Endothelial cell of umbilical vein (primary cell): Measurements from ENCODE around the gene FSTL4. TPM values are rescaled to one million over a fixed set of nuclear protein-coding genes. Genes with fewer than 3 reads are reported as not detected.

Experiments used
- BruUV-seq: library from RNA; stranded (reverse); fragments of 400-500 nt; replicated peaks from 2 replicates; lab custom pipeline; 2021; lab: Mats Ljungman, UMichigan
- CTCF ChIA-PET: fragments of 300-600, 350-600 bp; sonication (Branson Sonifier 250); formaldehyde crosslinking; loops from one replicate; lab custom pipeline; 2021; ENCODE audit warnings: antibody characterized with exemption, inconsistent platforms; lab: Charles Lee
- POLR2A ChIA-PET: fragments of 300-600, 350-600 bp; sonication (Branson Sonifier 250); formaldehyde crosslinking; loops from one replicate; lab custom pipeline; 2021; ENCODE audit warnings: antibody characterized with exemption, inconsistent platforms; lab: Charles Lee
- DNase-seq: peaks from one replicate; pipeline ENCODE4 v3.0.0-alpha.2; 2011; ENCODE audit warnings: low read depth, low spot score
- FAIRE-seq: peaks from 2 replicates; lab custom pipeline; 2011; peaks lifted over from hg19 to GRCh38; lab: Jason Lieb, UNC
- H2AFZ ChIP-seq: 2 replicates; pipeline ENCODE4 v1.6.0; 2012; ENCODE audit warnings: low read depth, low read length, control low read depth, inconsistent platforms
- H3K27ac ChIP-seq: 2 replicates; pipeline ENCODE4 v1.5.1; 2011; ENCODE audit warnings: low read depth, mild to moderate bottlenecking, control low read depth, low read length, moderate library complexity; ENCODE audit not compliant: insufficient read depth
- H3K27me3 ChIP-seq, 2 experiments: 2 replicates each; pipeline versions ENCODE4 v1.6.0 to v1.6.1; 2011; ENCODE audit warnings: low read length in 2 of 2, mixed read lengths in 1 of 2; ENCODE audit not compliant: control insufficient read depth in 2 of 2, insufficient read depth in 2 of 2
- H3K36me3 ChIP-seq, 2 experiments: 2 replicates in 1 of 2; 3 replicates in 1 of 2; pipeline ENCODE4 v1.5.1; 2011; ENCODE audit warnings: low read length in 2 of 2, mild to moderate bottlenecking in 1 of 2, moderate library complexity in 1 of 2; ENCODE audit not compliant: control insufficient read depth in 2 of 2, insufficient read depth in 2 of 2; ENCODE audit errors: extremely low read depth in 1 of 2
- H3K4me1 ChIP-seq: 3 replicates; pipeline ENCODE4 v1.5.1; 2011; ENCODE audit warnings: mild to moderate bottlenecking, low read length; ENCODE audit not compliant: control insufficient read depth, insufficient read depth; ENCODE audit errors: extremely low read depth
- H3K4me2 ChIP-seq: 2 replicates; pipeline ENCODE4 v1.6.1; 2011; ENCODE audit warnings: low read length, control low read depth, mixed read lengths; ENCODE audit not compliant: insufficient read depth
- H3K4me3 ChIP-seq, 3 experiments: fragments of 200-600 bp in 1 of 3; sonication (generic), shearing (Covaris generic) in 1 of 3; replicated peaks in 1 of 3; 2 replicates each; pipeline ENCODE4 v1.5.1; 2011 to 2016; ENCODE audit warnings: control low read depth in 3 of 3, low read length in 3 of 3, mild to moderate bottlenecking in 2 of 3, inconsistent platforms in 1 of 3, low read depth in 1 of 3, moderate library complexity in 1 of 3; ENCODE audit not compliant: insufficient read depth in 1 of 3
- H3K79me2 ChIP-seq: 2 replicates; pipeline ENCODE4 v1.6.0; 2012; ENCODE audit warnings: low read length, inconsistent platforms; ENCODE audit not compliant: control insufficient read depth, insufficient read depth
- H3K9ac ChIP-seq: replicated peaks from 2 replicates; pipeline ENCODE3; 2011; ENCODE audit warnings: low read length, control low read depth; ENCODE audit not compliant: insufficient read depth; ENCODE audit errors: extremely low read depth
- H3K9me1 ChIP-seq: replicated peaks from 3 replicates; pipeline ENCODE4 v1.6.0; 2011; ENCODE audit warnings: mild to moderate bottlenecking, low read length; ENCODE audit not compliant: control insufficient read depth, insufficient read depth; ENCODE audit errors: extremely low read depth
- H3K9me3 ChIP-seq: replicated peaks from 2 replicates; pipeline ENCODE4 v1.5.1; 2012; ENCODE audit warnings: low read length, inconsistent platforms; ENCODE audit not compliant: control insufficient read depth, insufficient read depth
- H4K20me1 ChIP-seq: replicated peaks from 2 replicates; pipeline ENCODE3; 2011; ENCODE audit warnings: mild to moderate bottlenecking, low read length; ENCODE audit not compliant: control insufficient read depth, insufficient read depth; ENCODE audit errors: extremely low read depth
- CTCF ChIP-seq, 2 donors: IDR thresholded peaks; 1 replicate in 1 of 2; 2 replicates in 1 of 2; pipeline ENCODE4 v1.5.1; 2011; ENCODE audit warnings: low read length in 2 of 2, mild to moderate bottlenecking in 2 of 2, moderate library complexity in 2 of 2, control low read depth in 1 of 2, inconsistent platforms in 1 of 2, low read depth in 1 of 2; ENCODE audit not compliant: insufficient read depth in 1 of 2; ENCODE audit errors: extremely low read depth in 1 of 2
- EZH2 ChIP-seq: IDR thresholded peaks from 2 replicates; pipeline ENCODE4 v1.6.1; 2012; ENCODE audit warnings: borderline replicate concordance, low read depth, mild to moderate bottlenecking, moderate library complexity, low read length, inconsistent platforms; ENCODE audit not compliant: severe bottlenecking
- FOS ChIP-seq: IDR thresholded peaks from 2 replicates; pipeline ENCODE4 v1.6.1; 2011; ENCODE audit warnings: mild to moderate bottlenecking, low read length, moderate library complexity, borderline replicate concordance; ENCODE audit not compliant: insufficient read depth
- GATA2 ChIP-seq: IDR thresholded peaks from 2 replicates; pipeline ENCODE4 v1.7.0; 2011; ENCODE audit warnings: low read depth, mild to moderate bottlenecking, moderate library complexity, mixed read lengths, low read length; ENCODE audit not compliant: insufficient read length, insufficient read depth
- JUN ChIP-seq: IDR thresholded peaks from 2 replicates; pipeline ENCODE4 v1.6.1; 2011; ENCODE audit warnings: borderline replicate concordance, low read depth; ENCODE audit not compliant: insufficient read length, insufficient read depth
- MAX ChIP-seq: IDR thresholded peaks from 2 replicates; pipeline ENCODE4 v1.6.1; 2011; ENCODE audit not compliant: insufficient read depth, insufficient read length
- MYC ChIP-seq: IDR thresholded peaks from one replicate; pipeline ENCODE4 v1.6.1; 2011; ENCODE audit warnings: mild to moderate bottlenecking, low read depth, low read length
- POLR2A ChIP-seq: IDR thresholded peaks from 2 replicates; pipeline ENCODE4 v1.6.1; 2012; ENCODE audit warnings: low read depth, mild to moderate bottlenecking, control low read depth, low read length
- POLR2AphosphoS5 ChIP-seq: IDR thresholded peaks from 2 replicates; pipeline ENCODE4 v1.6.1; 2012; ENCODE audit warnings: low read depth, mild to moderate bottlenecking, control low read depth, low read length, moderate library complexity; ENCODE audit not compliant: insufficient read depth
- dilution Hi-C: fragments of 300-500 bp; cut with MboI; formaldehyde crosslinking; loops from one replicate; pipeline ENCODE4 v1.15.0; 2019; ENCODE audit warnings: low sequenced_read_pairs; ENCODE audit not compliant: extremely low pct_ligation_motif_present
- intact Hi-C: fragments of 100-400 bp; cut with micrococcal nuclease; formaldehyde crosslinking; loops from one replicate; pipeline ENCODE4 v1.10.0; 2022
- polyA plus RNA-seq, 4 experiments: library from polyadenylated mRNA; depleted of rRNA in 3 of 4; stranded (reverse) in 3 of 4; unstranded in 1 of 4; fragments of >200 nt; gene quantifications; 2 replicates each; pipeline versions ENCODE4 v1.2.1 to v1.2.3, GENCODE V29; 2011 to 2012; ENCODE audit warnings: missing spikeins in 1 of 4
- total RNA-seq: library from RNA; stranded (reverse); gene quantifications from 2 replicates; pipeline ENCODE4 v1.2.3, GENCODE V29; 2021

FSTL4 gene
- total and polyA plus RNA-seq, 2 donors (not counting 3 experiments of a cell fraction or from before 2014, with no cell fraction given) = 0.18 TPM; not detected in 1

DNA sequence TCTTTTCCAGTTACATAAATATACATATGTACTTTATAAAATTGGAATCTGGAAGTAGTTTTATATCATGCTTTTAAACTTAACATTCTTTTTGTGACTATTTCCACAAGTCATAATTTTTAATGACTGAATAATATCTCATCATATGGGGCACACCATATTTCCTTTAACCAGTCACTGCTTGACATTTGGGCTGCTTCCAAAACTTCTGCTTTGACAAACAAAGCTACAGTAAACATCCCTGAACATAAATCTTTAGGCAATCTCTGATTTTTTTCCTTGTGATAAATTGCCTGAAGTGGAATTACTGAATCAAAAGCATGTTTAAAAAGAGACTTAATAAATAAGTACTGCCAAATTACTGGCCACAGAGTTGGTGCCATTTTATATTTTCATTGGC lies 178.0 kb downstream of the FSTL4 start:
- dilution Hi-C loops = no loop called here
- POLR2A ChIA-PET = no interaction called here

More for the DNA sequence above, 178.0 kb downstream of the FSTL4 start:
- CTCF ChIA-PET = interaction anchor here (1.0 to 2.1 kb wide), 2 partner anchors 11 to 13 kb away, joined by 3 to 10 read pairs; no protein-coding TSS in a partner anchor
- no peak for FAIRE-seq
- BruUV-seq = no TSS peak
- Histone ChIP-seq H3K9me1 (no peaks in the 10 kb centered on the region), H3K9ac (no peak overlapping the region), H3K27ac (no peak overlapping the region), H3K27me3 (peaks cover 22% of the 10 kb centered on the region in 2 experiments), H4K20me1 (no peaks in the 10 kb centered on the region), H3K4me1 (no peaks in the 10 kb centered on the region), H3K36me3 (no peaks in the 10 kb centered on the region), H3K4me3 (no peak overlapping the region), H2AFZ (no peak overlapping the region), H3K79me2 (no peaks in the 10 kb centered on the region), H3K9me3 (no peaks in the 10 kb centered on the region), H3K4me2 (no peak overlapping the region)
- TF ChIP-seq FOS = no peak
- no peak for TF ChIP-seq MYC
- TF ChIP-seq CTCF (IDR thresholded peaks at IDR 0.05; ENCODE audit: extremely low read depth in 1 of 2, insufficient read depth in 1 of 2, low read depth in 1 of 2, low read length in 2 of 2) = no peak
- no peak for TF ChIP-seq MAX
- no peak for TF ChIP-seq EZH2
- no peak for TF ChIP-seq JUN
- TF ChIP-seq POLR2A = no peak
- TF ChIP-seq GATA2 = no peak
- TF ChIP-seq POLR2AphosphoS5 = no peak
- DNase-seq = no peak
- intact Hi-C loops = no loop called here
